Measurements from ENCODE around the gene FBXO8.

The FBXO8 gene

DNA sequence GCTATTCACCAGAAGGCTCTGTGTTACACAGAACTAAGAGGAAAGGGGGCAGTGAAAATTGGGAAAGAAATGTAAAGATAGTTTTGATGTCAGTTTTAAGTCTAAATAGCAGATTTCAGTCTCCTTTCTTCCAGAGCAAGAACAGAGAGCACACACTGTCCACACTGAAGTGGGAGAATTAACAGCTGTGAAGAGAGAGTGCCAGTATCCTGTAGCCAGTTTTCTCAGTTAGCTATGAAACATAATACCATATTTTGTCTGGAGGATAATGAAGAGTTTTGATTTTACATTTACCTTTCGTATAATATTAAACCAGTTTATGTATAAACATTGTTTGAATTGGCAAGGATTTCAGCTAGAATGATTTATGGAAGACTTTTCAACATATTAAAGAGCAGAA, 35.1 kb downstream of the FBXO8 start:
- no peak for DNase-seq (ENCODE audit: low read depth, low spot score)

DNA sequence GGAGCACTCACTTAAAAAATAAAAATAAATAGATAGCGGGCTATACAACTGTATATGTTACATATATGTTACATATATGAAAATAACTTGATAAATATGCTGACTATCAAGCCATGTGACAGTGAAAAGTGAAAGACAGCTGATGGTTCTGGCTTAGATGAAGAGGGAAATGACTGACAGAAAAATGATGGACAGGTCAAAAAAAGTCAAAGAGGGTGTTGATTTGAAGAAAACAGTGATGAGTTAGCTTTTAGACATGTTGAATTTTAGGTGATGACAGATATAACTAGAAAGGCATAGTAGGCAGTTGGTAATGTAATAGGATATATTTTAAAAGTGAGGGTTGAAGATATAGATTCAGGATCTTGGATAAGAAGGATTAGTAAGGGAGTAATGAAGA, 37.8 kb downstream of the FBXO8 start:
- DNase-seq (ENCODE audit: low read depth, low spot score): no peak

GRCh38 chr4:174244441-174244840, 39.0 kb downstream of the FBXO8 start:
- DNase-seq (ENCODE audit: low read depth, low spot score): no peak

- no peak for DNase-seq (ENCODE audit: low read depth, low spot score)
These were observed 42.3 kb downstream of the FBXO8 start for GRCh38 chr4:174241162-174241561.

DNA sequence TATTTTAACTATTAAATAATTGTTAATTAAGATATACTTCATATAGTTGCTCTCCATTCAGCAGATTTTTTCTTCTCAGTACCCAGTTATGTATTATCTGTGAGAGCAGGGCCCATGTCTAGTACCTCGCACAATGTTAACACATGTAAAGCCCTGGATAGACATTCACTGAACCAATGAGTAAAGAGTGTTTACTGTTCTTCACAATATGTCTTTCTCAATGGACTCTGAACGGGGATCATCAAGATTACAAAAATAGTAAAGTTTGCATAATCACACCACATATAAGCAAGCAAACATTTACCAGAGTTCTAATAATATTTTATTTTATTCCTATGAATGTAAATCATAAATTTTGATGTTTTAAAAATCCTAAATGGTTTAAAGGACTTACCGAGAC, 47.1 kb downstream of the FBXO8 start:
- DNase-seq (ENCODE audit: low read depth, low spot score): no peak

GRCh38 chr4:174230680-174231079, 52.8 kb downstream of the FBXO8 start:
- no peak for DNase-seq (ENCODE audit: low read depth, low spot score)

DNA sequence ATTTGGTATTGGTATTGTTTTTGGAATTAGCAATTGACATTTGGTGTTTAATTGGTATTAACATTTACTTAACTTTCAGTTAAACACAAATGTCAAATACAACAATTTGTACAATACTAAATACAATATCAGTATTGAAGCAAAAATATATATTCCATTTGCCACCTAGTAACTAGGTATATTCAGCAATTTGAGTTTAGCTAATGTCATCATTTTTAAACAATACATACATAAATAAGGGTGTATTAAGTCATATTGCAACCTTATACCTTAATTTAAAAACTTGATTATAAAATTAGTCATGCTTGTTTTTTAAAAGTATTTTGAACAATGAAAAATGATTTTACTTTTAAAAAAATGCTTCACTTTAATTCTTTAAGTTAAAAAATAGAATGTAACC, 53.3 kb downstream of the FBXO8 start:
- DNase-seq (ENCODE audit: low read depth, low spot score): no peak

GRCh38 chr4:174228988-174229387, 54.5 kb downstream of the FBXO8 start:
- DNase-seq (ENCODE audit: low read depth, low spot score): no peak

DNA sequence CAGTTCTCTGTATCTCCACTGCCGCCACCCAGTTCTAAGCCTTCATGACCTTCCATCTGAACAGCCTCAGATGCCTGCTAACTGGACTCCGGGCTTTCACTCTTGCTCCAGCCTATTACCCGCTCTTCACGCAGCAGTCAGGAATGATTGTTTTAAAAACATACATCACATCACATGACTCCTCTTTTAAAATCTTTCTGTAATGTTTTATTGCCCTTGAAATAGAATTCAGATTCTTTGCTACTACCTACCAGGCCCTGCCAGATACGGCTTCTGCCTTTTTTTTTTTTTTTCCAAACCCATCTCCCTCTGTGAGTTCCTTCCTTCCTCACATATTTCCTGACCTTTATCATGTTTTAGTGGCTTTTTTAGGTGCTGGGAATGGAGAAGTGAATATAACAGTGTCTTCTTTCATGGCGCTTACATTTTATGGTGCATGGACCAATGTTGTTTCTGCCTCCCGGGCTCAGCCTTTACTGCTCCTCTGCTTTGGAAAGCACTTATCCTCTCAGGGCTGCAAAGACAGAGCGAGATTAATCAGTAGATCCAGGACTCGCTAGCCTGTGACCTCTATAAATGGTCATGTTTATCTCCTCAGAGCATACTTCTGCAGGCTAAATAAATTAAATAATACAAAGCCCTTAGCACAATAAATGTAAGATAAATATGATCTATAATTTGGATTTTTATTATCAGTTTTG, 58.0 kb downstream of the FBXO8 start:
- no peak for DNase-seq (ENCODE audit: low read depth, low spot score)

- DNase-seq (ENCODE audit: low read depth, low spot score): no peak
These were observed 58.9 kb downstream of the FBXO8 start for GRCh38 chr4:174224550-174224949.

- peak; percentile 43 for DNase-seq (ENCODE audit: low read depth, low spot score)
These were observed 61.1 kb downstream of the FBXO8 start for GRCh38 chr4:174222266-174222872.

DNA sequence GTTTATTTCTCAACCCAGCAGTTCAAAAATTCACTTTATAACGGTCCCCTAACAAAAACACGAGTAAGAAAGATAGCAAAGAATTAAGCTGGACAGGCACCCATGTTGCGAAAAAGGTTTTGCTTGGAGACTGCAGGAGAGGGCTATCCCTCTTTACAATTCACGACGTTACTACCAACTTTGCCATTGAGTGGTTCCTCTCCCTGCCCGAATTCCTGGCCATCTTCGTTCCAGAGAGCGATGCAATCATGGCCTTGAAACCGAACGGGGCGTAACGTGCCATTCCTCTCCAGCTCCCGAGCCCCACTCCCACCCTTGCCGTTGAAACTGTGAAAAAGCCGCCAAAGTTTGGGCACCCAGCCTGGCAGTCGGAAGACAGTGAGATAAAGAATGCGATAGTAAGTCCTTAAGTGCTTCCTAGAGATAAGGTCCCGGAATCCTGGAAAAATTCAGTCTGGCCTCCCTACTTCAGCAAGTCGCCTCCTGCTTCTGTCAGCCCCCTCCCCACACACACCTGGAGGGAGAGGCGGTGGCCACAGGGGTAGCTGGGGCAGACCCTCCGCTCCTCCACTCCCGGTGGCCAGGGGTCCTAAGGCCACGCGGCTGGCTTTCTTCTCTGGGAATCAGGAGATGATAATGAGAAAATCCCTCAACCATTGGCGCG, 65.2 kb downstream of the FBXO8 start:
- peak; percentile 32 for DNase-seq (ENCODE audit: low read depth, low spot score)

GRCh38 chr4:174217273-174218126, 66.0 kb downstream of the FBXO8 start:
- peak; percentile 71 for DNase-seq (ENCODE audit: low read depth, low spot score)

GRCh38 chr4:174216799-174217272, 66.6 kb downstream of the FBXO8 start:
- no peak for DNase-seq (ENCODE audit: low read depth, low spot score)

DNA sequence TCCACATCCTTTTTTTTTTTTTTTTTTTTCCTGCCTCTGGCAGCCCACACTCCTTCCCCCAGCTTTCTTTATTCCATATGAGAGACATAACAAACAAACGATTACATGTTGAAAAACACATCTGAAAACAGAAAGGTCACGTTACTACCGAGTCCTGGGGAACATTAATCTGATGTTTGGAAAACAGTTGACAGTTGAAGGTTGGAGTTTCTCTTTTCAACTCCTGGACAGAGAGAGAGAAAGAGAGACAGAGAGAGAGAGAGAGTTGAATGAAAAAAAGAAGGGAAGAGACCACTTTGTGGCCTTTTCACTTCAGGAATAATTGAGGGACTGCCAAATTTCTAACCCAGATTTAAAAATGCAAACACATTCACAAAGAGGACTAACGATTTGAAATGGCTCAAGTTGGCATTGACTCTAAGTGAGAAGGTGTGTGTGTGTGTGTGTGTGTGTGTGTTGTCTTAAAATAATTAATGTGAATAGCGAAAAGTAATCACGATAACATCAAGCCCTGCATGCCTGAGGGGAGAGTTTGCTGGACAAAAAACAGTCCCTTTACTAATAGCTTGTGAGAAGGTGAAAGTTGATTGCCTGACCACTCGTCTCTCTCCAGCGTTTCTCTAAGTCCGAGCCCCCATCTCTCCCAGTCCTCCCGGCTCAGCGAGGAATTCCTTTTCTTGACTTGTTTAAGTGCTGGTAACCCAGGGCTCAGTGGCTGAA, 67.3 kb downstream of the FBXO8 start:
- peak; percentile 3 for DNase-seq (ENCODE audit: low read depth, low spot score)

GRCh38 chr4:174215057-174215456, 68.4 kb downstream of the FBXO8 start:
- no peak for DNase-seq (ENCODE audit: low read depth, low spot score)

DNA sequence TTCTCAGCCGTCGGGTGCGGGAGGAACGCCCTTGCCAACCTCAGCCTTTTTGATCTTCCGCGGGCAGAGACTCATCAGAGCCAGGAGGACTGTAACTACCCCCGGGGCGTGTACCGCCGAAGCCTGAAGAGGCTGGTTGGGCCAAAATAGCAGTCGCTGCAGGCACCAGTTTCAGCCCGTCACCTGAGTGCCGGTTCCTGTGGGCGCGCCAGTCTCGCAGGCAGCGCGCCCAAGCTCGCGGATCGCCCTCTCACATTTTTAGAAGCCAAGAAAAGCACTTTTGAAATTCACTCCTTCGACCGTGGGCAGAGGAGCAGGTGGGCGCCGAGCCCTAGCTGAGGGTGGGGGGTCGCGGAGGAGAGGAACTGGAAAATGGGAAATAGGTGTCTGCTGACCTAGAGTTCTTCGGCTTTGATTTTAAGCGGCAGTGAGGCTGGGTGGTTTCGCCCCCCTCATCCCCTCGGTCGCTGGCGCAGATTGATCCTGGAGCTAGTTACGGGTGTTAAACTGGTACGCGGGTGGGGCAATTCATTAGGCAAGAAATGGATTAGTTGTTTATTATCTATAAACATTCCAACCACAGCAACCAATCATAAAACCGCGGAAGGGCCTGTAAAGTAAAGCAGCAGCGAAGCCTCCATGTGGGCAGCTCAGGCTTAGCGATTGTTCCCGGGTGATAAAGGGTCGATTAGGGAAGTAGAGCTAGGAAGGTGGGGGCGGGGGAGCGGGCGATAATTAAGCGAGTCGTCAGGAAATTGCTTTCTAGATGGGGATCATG, 69.2 kb downstream of the FBXO8 start:
- peak; percentile 17 for DNase-seq (ENCODE audit: low read depth, low spot score)

DNA sequence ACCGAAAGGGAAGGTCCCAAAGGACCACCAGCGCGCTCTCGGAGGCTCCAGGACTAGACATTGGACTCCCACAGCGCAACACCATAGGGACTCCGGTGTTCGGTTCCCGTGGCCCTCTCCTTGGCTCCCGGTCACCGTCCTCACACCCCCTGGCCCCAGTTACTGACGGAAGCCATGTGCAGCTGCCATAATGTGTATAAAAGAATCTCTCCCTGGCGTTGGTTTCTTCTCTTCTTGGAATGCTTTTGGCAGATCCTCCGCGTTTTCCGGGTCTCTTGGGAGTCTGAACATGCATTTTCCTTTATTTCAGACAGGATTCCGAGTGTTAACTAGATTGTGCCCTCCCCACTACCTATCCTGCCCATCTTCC, 69.8 kb downstream of the FBXO8 start:
- no peak for DNase-seq (ENCODE audit: low read depth, low spot score)

GRCh38 chr4:174212061-174212460, 71.4 kb downstream of the FBXO8 start:
- peak; percentile 2 for DNase-seq (ENCODE audit: low read depth, low spot score)

- peak; percentile 11 for DNase-seq (ENCODE audit: low read depth, low spot score)
These were observed 71.8 kb downstream of the FBXO8 start for GRCh38 chr4:174211622-174212044.
